Esophagus muscularis mucosa (tissue), 4 donors: ENCODE measurements around the gene BTG1.

Experiments
- EP300 ChIP-seq: sonication (generic); formaldehyde crosslinking; IDR thresholded peaks from one replicate; pipeline ENCODE4 v1.6.1; 2017; ENCODE audit warnings: antibody characterized with exemption
- POLR2A ChIP-seq: fragments of 450-650 bp; IDR thresholded peaks from one replicate; pipeline ENCODE4 v1.6.1; 2017; ENCODE audit warnings: antibody characterized with exemption, moderate library complexity, mild to moderate bottlenecking, low read depth
- POLR2AphosphoS5 ChIP-seq, 2 donors: sonication (generic); formaldehyde crosslinking; IDR thresholded peaks; one replicate each; pipeline ENCODE4 v1.6.1; 2017; ENCODE audit warnings: antibody characterized with exemption in 2 of 2
- TF ChIP-seq, protein P1 (sequence below), 3 experiments: fragments of 200-600 bp in 2 of 3; fragments of 450-650 bp in 1 of 3; sonication (generic) in 2 of 3; IDR thresholded peaks; one replicate each; pipeline ENCODE4 v1.5.1; 2017 to 2019; ENCODE audit warnings: antibody characterized with exemption in 3 of 3, mild to moderate bottlenecking in 2 of 3, moderate library complexity in 1 of 3

DNA sequence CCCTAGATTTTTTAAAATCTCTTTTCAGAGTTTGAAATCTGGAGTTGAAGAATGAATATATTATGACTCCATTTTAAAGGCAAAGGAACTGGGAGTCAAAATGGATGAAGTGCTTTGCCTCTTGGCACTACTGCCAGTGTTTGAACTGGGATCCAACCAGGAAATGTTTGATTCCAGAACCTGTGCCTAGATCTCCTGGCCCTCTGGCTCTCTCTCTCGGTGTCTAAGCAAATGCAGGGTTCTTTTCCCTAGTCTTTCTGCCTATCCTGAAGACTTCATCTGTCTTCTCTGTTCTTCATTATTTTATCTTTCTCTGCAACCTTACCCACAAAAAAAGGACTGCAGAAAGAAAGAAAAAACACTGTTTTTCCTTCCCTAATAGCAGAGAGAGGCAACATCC lies 17.0 kb downstream of the BTG1 start:
- TF ChIP-seq, protein P1, sequence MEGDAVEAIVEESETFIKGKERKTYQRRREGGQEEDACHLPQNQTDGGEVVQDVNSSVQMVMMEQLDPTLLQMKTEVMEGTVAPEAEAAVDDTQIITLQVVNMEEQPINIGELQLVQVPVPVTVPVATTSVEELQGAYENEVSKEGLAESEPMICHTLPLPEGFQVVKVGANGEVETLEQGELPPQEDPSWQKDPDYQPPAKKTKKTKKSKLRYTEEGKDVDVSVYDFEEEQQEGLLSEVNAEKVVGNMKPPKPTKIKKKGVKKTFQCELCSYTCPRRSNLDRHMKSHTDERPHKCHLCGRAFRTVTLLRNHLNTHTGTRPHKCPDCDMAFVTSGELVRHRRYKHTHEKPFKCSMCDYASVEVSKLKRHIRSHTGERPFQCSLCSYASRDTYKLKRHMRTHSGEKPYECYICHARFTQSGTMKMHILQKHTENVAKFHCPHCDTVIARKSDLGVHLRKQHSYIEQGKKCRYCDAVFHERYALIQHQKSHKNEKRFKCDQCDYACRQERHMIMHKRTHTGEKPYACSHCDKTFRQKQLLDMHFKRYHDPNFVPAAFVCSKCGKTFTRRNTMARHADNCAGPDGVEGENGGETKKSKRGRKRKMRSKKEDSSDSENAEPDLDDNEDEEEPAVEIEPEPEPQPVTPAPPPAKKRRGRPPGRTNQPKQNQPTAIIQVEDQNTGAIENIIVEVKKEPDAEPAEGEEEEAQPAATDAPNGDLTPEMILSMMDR (IDR thresholded peaks at IDR 0.05): no peak
- TF ChIP-seq POLR2A (no peak), EP300 (no peak), POLR2AphosphoS5 (IDR thresholded peaks at IDR 0.05) (no peak)
